ENCODE measurements around the gene TRIM45. TPM values are rescaled to one million over a fixed set of nuclear protein-coding genes. Genes with fewer than 3 reads are reported as not detected.
A peak's percentile ranks its signal among the peaks of the same experiment; 100 is the strongest.
"Not testable (repeated sequence)": the region's sequence is repeated elsewhere in the genome, so short reads cannot be mapped to it uniquely, and the experiment has no call there.

The TRIM45 gene
- total and polyA plus RNA-seq, 9 donors = 2.9 to 7.7 (median 5.8) TPM

DNA sequence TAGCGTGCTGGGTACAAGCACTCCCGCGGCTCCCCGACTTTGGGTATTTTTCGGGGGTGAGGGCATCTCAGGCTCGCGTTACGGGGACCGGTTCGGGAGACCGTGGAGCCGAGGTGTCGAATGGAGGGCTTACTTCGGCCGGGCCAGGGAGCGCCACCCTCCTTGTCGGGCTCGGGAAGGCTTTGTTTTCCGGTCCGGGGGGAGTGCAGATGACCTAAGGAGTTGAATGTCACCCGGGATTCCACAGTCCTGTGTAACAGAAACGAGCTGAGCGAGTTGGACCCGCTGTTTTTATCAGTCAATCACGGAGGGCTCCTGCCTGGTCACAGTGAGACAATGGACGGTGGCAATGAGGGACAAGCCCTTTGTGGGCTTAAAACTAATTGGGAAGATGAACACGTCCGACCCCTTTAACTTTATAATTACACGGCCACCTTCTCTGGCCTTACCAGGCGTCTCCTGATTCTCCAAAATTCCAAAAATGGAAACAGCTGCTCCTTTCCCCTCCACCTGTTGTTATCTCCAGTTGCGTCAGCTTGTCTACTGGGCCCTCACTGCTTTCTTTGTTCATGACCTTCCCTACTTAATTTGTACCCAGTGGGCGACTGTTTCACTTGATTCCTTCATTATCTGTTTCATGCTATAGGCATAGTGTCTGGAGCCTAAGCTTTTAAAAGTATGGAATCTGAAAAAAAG, 929 bp upstream of the TRIM45 start:
- H3K27me3 ChIP-seq = no peaks in the 10 kb centered on the region
- intact Hi-C loops (cut with DNase I) = no loop called here
- no peaks in the 10 kb centered on the region for H3K9me3 ChIP-seq
- H3K27ac ChIP-seq = peak overlapping the region; percentile 62 to 85
- H3K36me3 ChIP-seq = no peaks in the 10 kb centered on the region
- WGBS, 3 donors = 22 to 28% (median 23%) methylated on average over 32 of the region's 32 CpGs
- TF ChIP-seq POLR2A (IDR thresholded peaks at IDR 0.05) (no peak), EP300 (IDR thresholded peaks at IDR 0.05) (no peak)
- TF ChIP-seq, protein P1, sequence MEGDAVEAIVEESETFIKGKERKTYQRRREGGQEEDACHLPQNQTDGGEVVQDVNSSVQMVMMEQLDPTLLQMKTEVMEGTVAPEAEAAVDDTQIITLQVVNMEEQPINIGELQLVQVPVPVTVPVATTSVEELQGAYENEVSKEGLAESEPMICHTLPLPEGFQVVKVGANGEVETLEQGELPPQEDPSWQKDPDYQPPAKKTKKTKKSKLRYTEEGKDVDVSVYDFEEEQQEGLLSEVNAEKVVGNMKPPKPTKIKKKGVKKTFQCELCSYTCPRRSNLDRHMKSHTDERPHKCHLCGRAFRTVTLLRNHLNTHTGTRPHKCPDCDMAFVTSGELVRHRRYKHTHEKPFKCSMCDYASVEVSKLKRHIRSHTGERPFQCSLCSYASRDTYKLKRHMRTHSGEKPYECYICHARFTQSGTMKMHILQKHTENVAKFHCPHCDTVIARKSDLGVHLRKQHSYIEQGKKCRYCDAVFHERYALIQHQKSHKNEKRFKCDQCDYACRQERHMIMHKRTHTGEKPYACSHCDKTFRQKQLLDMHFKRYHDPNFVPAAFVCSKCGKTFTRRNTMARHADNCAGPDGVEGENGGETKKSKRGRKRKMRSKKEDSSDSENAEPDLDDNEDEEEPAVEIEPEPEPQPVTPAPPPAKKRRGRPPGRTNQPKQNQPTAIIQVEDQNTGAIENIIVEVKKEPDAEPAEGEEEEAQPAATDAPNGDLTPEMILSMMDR (IDR thresholded peaks at IDR 0.05) = no peak
- peaks cover 3% of the 10 kb centered on the region for H3K4me1 ChIP-seq (ENCODE audit: insufficient read depth)
- H3K4me3 ChIP-seq = peak overlapping the region; percentile 80
- no peak for DNase-seq

- peak overlapping the region; percentile 62 to 85 for H3K27ac ChIP-seq
- no peaks in the 10 kb centered on the region for H3K9me3 ChIP-seq
- no peaks in the 10 kb centered on the region for H3K36me3 ChIP-seq
- peak in 1 of 5 donors; percentile 24 for DNase-seq
- H3K4me3 ChIP-seq = peak overlapping the region; percentile 80
- no peak for TF ChIP-seq POLR2A (IDR thresholded peaks at IDR 0.05)
- TF ChIP-seq, protein P1 (IDR thresholded peaks at IDR 0.05) = no peak
- peaks cover 3% of the 10 kb centered on the region for H3K4me1 ChIP-seq (ENCODE audit: insufficient read depth)
- intact Hi-C loops (cut with DNase I) = no loop called here
- WGBS, 3 donors = 9 to 10% (median 9%) methylated on average over 29 of the region's 29 CpGs
- H3K27me3 ChIP-seq = no peaks in the 10 kb centered on the region
These were observed 568 bp downstream of the TRIM45 start for GRCh38 chr1:117120774-117121588.

DNA sequence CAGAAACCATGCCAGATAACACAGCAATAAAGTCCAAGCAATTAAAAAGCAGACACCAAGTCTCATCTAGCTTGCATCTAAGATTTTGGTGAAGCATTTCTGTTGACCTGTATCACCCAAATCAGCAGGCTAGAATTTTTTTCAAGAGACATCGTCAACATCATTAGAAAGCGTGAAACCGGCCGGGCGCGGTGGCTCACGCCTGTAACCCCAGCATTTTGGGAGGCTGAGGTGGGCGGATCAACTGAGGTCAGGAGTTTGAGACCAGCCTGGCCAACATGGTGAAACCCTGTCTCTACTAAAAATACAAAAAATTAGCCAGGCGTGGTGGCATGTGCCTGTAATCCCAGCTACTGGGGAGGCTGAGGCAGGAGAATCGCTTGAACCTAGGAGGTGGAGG, 2.4 kb downstream of the TRIM45 start:
- intact Hi-C loops (cut with DNase I) = not testable (repeated sequence)

DNA sequence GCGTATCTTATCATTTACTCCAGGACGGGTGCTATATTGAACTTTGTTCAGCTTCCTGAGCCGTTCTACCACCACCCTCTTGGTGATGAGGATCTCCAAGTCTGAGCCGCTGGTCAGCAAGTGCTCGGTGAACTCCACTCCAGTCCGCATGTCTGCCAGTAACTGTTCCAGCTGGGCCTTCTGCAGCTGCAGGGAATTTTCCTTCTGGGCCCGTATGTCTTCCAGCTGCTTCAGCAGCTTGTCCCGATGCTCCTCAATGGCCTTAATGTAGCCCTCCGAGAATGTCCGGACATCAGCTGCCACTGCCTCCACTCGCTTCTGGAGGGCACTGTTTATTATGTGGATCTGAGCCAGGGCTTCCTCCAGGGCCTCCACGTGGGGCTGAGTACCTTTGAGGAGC, 3.4 kb downstream of the TRIM45 start:
- H3K9me3 ChIP-seq = no peaks in the 10 kb centered on the region
- DNase-seq = no peak
- no peak overlapping the region for H3K4me3 ChIP-seq
- 85 to 89% (median 86%) methylated on average over 12 of the region's 12 CpGs for WGBS, 3 donors
- H3K4me1 ChIP-seq (ENCODE audit: insufficient read depth) = peaks cover 3% of the 10 kb centered on the region
- TF ChIP-seq POLR2A (IDR thresholded peaks at IDR 0.05) (no peak), EP300 (IDR thresholded peaks at IDR 0.05) (no peak)
- TF ChIP-seq, protein P1 (IDR thresholded peaks at IDR 0.05) = no peak
- H3K27me3 ChIP-seq = no peaks in the 10 kb centered on the region
- no peak overlapping the region for H3K27ac ChIP-seq
- no peaks in the 10 kb centered on the region for H3K36me3 ChIP-seq
- intact Hi-C loops (cut with DNase I) = no loop called here

More for the DNA sequence above, 2.4 kb downstream of the TRIM45 start:
- 95 to 99% (median 97%) methylated on average over 10 of the region's 10 CpGs for WGBS, 3 donors
- H3K27me3 ChIP-seq; H3K4me3 ChIP-seq; H3K9me3 ChIP-seq; H3K27ac ChIP-seq; DNase-seq; H3K4me1 ChIP-seq (ENCODE audit: insufficient read depth); H3K36me3 ChIP-seq: not testable (repeated sequence)

- DNase-seq = no peak
- TF ChIP-seq POLR2A (IDR thresholded peaks at IDR 0.05) (no peak), EP300 (IDR thresholded peaks at IDR 0.05) (no peak)
- TF ChIP-seq, protein P1 (IDR thresholded peaks at IDR 0.05) = no peak
- intact Hi-C loops (cut with DNase I) = no loop called here
- Histone ChIP-seq H3K36me3 (no peaks in the 10 kb centered on the region), H3K27me3 (no peaks in the 10 kb centered on the region), H3K4me3 (no peak overlapping the region), H3K4me1 (ENCODE audit: insufficient read depth) (peaks cover 3% of the 10 kb centered on the region), H3K27ac (no peak overlapping the region), H3K9me3 (no peaks in the 10 kb centered on the region)
- WGBS, 3 donors = 60 to 88% (median 83%) methylated on average over 2 of the region's 2 CpGs
These were observed 3.9 kb downstream of the TRIM45 start for GRCh38 chr1:117117697-117118096.

Measured in ovary (tissue), 9 donors.